Measurements from ENCODE around the gene SYT9. TPM values are rescaled to one million over a fixed set of nuclear protein-coding genes. Genes with fewer than 3 reads are reported as not detected.

Gene SYT9
- total and polyA plus RNA-seq, 8 donors: 0.10 to 0.89 (median 0.31) TPM; not detected in 3

- Histone ChIP-seq H3K36me3 (no peaks in the 10 kb centered on the region), H3K27ac (no peak overlapping the region), H3K27me3 (no peaks in the 10 kb centered on the region), H3K4me3 (no peak overlapping the region), H3K4me1 (no peaks in the 10 kb centered on the region), H3K9me3 (no peaks in the 10 kb centered on the region)
- 46 to 59% (median 53%) methylated on average over 2 of the region's 2 CpGs for WGBS, 5 donors
- no peak for DNase-seq
- intact Hi-C loops (cut with DNase I; ENCODE audit: low total_unique reads): no loop called here
- no peak for TF ChIP-seq POLR2AphosphoS5 (IDR thresholded peaks at IDR 0.05)
- no peak for TF ChIP-seq CTCF (IDR thresholded peaks at IDR 0.05)
Measured at GRCh38 chr11:7381937-7382336, 130.2 kb downstream of the SYT9 start.

GRCh38 chr11:7383406-7383805 is 131.7 kb downstream of the SYT9 start:
- Histone ChIP-seq H3K9me3 (no peaks in the 10 kb centered on the region), H3K4me3 (no peak overlapping the region), H3K27ac (no peak overlapping the region), H3K27me3 (no peaks in the 10 kb centered on the region), H3K4me1 (no peaks in the 10 kb centered on the region), H3K36me3 (no peaks in the 10 kb centered on the region)
- intact Hi-C loops (cut with DNase I; ENCODE audit: low total_unique reads): no loop called here
- WGBS, 5 donors: 59 to 69% (median 65%) methylated on average over 4 of the region's 4 CpGs
- TF ChIP-seq POLR2A (IDR thresholded peaks at IDR 0.05) (no peak), CTCF (IDR thresholded peaks at IDR 0.05) (no peak), POLR2AphosphoS5 (IDR thresholded peaks at IDR 0.05) (no peak), EP300 (IDR thresholded peaks at IDR 0.05) (no peak)
- DNase-seq: no peak

GRCh38 chr11:7384691-7385090 is 133.0 kb downstream of the SYT9 start:
- Histone ChIP-seq H3K27me3 (no peaks in the 10 kb centered on the region), H3K9me3 (no peaks in the 10 kb centered on the region), H3K27ac (no peak overlapping the region), H3K4me1 (no peaks in the 10 kb centered on the region), H3K4me3 (no peak overlapping the region), H3K36me3 (no peaks in the 10 kb centered on the region)
- TF ChIP-seq CTCF (IDR thresholded peaks at IDR 0.05) (no peak), POLR2AphosphoS5 (IDR thresholded peaks at IDR 0.05) (no peak), POLR2A (IDR thresholded peaks at IDR 0.05) (no peak), EP300 (IDR thresholded peaks at IDR 0.05) (no peak)
- intact Hi-C loops (cut with DNase I; ENCODE audit: low total_unique reads): no loop called here
- no peak for DNase-seq

GRCh38 chr11:7385532-7385931 is 133.8 kb downstream of the SYT9 start:
- Histone ChIP-seq H3K4me1 (no peaks in the 10 kb centered on the region), H3K27ac (no peak overlapping the region), H3K9me3 (peaks cover 0 to 5% (median 0%) of the 10 kb centered on the region in 4 donors), H3K27me3 (no peaks in the 10 kb centered on the region), H3K4me3 (no peak overlapping the region), H3K36me3 (no peaks in the 10 kb centered on the region)
- WGBS, 5 donors: 60 to 94% (median 89%) methylated on average over 1 of the region's 1 CpG
- no peak for DNase-seq
- no peak for TF ChIP-seq POLR2AphosphoS5 (IDR thresholded peaks at IDR 0.05)
- no peak for TF ChIP-seq POLR2A (IDR thresholded peaks at IDR 0.05)
- intact Hi-C loops (cut with DNase I; ENCODE audit: low total_unique reads): no loop called here

GRCh38 chr11:7413961-7414915 is 162.5 kb downstream of the SYT9 start:
- DNase-seq: no peak
- no peak overlapping the region for H3K27ac ChIP-seq
- intact Hi-C loops (cut with DNase I; ENCODE audit: low total_unique reads): no loop called here

More at GRCh38 chr11:7413961-7414915, 162.5 kb downstream of the SYT9 start:
- no peak overlapping the region for H3K4me3 ChIP-seq
- peaks cover 0 to 15% (median 3%) of the 10 kb centered on the region in 4 donors for H3K9me3 ChIP-seq
- no peaks in the 10 kb centered on the region for H3K36me3 ChIP-seq
- H3K4me1 ChIP-seq: peaks cover 0 to 6% (median 0%) of the 10 kb centered on the region in 4 donors
- no peaks in the 10 kb centered on the region for H3K27me3 ChIP-seq
- 30 to 49% (median 41%) methylated on average over 7 to 8 of the region's 8 CpGs for WGBS, 5 donors
- TF ChIP-seq POLR2AphosphoS5 (IDR thresholded peaks at IDR 0.05) (no peak), EP300 (IDR thresholded peaks at IDR 0.05) (no peak), POLR2A (IDR thresholded peaks at IDR 0.05) (no peak), CTCF (IDR thresholded peaks at IDR 0.05) (no peak)

Measured in stomach (tissue), 9 donors.